ENCODE measurements around the gene HENMT1.
A peak's percentile ranks its signal among the peaks of the same experiment; 100 is the strongest.
"Not testable (repeated sequence)": the region's sequence is repeated elsewhere in the genome, so short reads cannot be mapped to it uniquely, and the experiment has no call there.

The HENMT1 gene

DNA sequence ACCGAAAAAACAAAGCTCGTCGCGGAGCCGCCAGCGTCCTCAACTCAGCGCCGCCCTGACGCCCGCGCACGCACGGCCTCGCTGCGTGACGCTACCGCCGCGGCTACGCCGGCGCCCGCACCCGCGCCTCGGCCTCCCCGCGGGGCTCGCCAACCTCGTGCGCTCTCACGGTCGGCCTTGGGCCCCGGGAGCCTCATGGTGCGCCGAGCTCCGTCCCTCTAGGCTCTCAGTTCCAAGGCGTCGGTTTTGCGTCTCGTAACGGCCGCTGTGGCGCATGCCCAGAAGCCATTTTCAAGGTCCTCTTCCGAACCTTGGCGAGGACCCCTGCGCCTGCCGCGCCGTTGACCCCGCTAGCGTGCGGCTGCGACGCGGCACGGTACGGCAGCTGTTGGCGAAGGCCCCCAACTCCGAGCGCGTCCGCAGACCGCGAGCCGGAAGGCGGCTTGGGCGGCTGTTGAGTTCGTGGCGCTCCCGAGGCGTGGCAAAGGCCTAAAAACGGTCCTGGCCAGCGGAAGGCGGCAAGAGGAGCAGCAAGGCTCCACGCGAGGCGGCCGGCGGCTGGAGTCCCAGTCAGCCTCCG lies at the start of gene HENMT1:
Gene HENMT1 (minus strand): TSS at position 64 of the 580 bp plus-strand sequence. CDS start 1,209 bp downstream, outside the sequence.
- peak; percentile 22 for DNase-seq

- no peak for DNase-seq
Measured at GRCh38 chr1:108708691-108709660, 48.1 kb upstream of the HENMT1 start.

DNA sequence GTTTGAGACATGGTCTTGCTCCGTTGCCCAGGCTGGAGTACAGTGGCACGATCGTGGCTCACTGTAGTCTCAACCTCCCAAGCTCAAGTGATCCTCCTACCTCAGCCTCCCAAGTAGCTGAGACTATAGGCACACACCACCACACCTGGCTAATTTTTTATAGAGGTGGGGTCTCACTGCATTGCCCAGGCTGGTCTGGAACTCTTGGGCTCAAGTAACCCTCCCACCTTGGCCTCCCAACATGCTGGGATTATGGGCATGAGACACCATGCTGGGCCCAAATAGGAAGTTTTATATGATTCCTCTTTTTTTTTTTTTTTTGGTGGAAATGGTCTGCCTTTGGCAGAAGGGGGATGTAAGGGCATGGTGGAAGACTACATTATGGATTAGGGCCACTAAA lies 45.8 kb upstream of the HENMT1 start:
- no peak for DNase-seq

GRCh38 chr1:108704496-108704895 lies 43.6 kb upstream of the HENMT1 start:
- DNase-seq: no peak

DNA sequence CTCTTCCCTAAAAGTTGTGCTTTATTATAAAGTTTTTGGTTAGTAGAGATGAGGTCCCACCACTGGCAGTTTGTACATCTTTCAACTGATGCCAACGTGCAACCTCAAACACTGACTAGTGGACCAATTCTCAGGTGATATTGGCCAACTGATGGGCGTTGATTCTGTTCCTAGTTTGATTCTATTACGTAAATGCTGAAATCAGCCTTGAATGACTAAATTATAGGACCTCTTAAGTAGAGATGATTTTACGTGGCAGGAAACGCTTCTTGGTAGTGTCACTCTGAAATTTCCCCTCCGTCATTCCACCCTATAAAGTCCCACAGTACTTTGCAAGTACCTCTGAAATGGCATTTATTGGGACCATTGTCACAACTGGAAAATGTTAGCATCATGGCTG lies 43.0 kb upstream of the HENMT1 start:
- no peak for DNase-seq

DNA sequence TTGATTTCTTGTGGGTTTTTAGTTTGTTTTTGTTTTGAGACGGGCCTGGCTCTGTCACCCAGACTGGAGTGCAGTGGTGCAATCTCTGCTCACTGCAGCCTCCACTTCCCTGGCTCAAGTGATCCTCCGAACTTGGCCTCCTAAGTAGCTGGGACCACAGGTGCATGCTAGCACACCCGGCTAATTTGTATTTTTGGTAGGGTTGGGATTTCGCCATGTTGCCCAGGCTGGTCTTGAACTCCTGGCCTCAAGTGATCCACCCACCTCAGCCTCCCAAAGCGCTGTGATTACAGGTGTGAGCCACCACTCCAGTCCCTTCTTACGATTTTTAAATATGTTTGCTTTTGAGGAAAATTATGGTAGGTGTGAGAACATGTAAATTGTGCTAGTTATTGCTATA lies 41.2 kb upstream of the HENMT1 start:
- not testable (repeated sequence) for DNase-seq

DNA sequence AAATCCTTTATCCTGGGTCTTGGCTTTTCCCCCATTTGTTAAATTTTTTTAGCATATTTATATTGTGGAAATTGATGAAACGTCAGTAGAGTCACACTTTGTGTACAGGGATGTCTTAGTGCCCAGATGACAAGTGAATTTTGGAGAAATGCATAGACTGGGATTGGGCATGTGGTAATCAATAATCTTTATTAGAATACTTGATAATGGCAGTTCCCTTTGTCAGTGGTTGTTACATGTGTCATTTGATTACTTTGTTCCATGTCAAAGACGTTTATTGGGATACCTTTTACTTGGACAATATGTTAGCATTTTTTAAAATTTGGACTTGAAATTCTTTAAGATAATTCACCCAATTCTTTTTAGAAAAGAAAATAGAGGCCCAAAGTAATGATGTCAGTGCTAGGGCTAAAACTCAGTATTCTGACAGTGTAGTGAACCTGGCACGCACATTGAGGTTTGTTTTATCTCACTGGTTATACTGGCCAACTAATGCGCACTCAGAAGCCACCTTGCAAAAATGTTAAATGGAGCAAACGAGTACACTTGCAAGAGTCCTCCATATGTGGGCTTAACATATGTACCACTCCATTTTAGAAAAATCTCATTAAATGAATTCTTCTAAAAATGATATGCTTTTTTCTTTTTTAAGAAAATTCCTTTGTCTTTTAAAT lies 40.4 kb upstream of the HENMT1 start:
- DNase-seq: no peak

- no peak for DNase-seq
Measured at GRCh38 chr1:108699375-108700332, 38.8 kb upstream of the HENMT1 start.

DNA sequence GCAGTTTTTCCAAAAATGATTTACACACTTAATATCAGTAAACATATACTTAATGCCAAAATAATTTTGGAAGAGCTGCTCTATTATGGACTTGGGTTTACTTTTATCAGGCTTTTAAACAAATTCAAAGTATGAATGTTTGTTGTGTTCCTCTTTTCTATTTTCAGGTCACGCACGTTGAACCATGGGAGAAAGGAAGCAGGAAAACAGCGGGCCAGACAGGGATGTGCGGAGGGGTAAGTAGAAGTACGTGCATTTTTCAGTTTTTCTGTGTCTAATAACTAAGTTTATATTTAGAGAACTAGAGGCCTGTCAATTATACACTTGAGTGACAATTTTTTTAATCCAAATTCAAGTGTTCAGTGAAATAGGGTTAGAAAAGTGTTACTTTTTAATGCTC lies 34.6 kb upstream of the HENMT1 start:
- no peak for DNase-seq

DNA sequence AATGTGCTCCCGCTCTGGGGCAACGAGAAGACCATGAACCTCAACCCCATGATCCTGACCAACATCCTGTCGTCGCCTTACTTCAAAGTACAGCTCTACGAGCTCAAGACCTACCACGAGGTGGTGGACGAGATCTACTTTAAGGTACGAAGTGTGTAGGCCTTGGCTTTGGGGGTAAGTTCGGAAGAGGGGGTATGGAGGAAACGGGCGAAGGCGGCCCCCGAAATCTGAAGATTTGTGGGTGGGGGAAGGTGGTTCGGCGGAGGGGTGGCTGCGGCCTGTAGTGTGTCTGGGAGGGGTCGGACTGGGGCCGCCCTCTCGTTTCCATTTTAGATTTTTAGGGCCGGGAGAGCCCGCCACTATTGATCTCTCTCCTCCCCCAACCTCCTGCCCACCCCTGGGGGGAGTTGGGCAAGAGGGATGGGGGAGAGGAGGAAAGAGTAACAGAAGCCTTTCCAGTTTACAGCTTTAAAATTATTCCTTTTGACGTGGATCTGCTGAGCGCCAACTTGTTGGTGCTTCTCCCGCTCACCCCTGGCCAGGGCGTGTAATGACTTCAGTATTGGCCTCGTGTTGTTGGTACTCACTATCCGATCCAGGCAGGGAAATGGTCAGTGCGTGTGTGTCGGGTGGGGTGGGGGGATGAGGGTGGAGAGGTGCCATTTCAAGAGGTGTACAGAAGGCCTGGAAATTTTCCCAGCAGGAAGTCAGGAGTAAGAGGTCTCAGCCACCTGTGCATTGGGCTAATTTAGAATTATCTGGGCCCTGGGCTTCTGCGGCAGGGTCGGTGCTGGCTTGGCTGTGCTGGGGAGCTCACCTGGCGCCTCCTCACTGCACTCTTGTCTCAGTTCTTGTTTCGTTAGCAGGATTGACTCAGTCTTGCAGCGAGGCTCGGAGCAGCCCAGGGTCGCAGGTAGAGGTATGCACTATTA lies 32.1 kb upstream of the HENMT1 start:
- DNase-seq: peak; percentile 46

- DNase-seq: peak; percentile 66
Measured at GRCh38 chr1:108691942-108692723, 31.2 kb upstream of the HENMT1 start, which contains the start of gene PRPF38B. PRPF38B (plus strand) TSS chr1:108692310; CDS start chr1:108692592, 282 bp downstream.

DNA sequence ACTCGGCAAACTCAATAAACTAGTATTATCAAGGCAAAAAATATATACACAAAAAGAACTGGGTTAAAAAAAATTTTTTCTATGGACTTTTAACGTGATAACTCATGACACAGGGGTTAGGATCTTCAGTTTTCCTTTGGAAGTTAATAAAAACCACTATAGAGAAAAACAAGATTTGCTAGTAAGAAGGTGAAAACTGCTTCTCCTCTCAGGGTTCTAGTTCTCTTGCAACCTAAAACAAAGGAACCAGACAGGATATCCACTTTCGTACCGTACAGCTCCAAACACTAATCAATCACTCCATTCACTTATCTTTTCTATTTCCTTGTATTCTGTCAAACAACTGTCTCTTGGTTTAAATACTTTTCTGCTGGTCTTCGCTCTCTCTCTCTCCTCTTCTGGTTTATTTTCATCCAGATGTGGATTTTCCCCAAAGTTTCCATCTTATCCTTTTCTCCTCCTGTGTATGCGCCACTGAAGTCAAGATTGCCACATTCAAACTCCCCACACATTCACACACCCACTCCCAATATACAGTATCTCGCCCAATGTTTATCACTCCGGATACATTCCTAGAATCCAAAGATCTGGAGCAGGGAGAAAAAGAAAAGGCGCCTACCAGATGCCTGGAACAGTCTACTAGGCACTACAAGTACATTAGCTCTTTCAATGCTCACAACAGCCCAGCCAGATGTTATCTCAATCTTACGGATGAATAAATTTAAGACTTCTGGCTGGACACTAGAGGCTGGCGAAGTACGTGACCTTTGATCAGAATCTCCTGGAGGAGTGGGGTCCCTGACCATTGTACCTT lies 30.4 kb upstream of the HENMT1 start:
- no peak for DNase-seq

DNA sequence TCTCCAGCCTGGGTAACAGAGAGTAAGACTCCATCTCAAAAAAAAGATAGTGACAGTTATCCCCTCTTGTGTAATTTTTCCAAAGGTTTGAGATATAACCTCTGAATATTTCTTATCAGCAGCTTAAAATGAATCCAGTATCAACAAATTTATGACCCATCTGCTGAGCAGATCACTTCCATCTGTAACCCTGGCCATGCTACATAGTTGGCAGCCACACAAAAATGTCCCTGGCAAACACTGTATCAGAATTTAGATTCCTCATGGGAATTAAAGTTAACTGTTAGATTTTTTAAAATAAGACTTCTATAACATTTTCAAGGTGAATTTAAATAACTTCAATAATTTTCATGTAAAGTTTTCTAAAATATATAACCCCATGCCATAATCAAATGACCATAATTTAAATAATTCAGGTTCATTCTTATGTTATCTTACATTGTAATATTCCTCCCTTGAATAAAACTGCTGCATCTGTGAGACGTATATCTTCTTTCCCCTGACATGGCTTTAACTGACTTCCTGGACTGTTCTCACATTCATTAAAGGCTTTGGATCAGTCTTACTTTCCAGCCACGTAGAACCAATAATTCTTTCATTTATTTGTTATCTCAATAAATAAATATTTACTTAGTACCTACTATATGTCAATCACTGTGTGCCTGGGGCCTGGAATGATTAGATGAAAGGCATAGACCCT lies 25.9 kb upstream of the HENMT1 start:
- no peak for DNase-seq

GRCh38 chr1:108685529-108685928 lies 24.6 kb upstream of the HENMT1 start:
- DNase-seq: no peak

DNA sequence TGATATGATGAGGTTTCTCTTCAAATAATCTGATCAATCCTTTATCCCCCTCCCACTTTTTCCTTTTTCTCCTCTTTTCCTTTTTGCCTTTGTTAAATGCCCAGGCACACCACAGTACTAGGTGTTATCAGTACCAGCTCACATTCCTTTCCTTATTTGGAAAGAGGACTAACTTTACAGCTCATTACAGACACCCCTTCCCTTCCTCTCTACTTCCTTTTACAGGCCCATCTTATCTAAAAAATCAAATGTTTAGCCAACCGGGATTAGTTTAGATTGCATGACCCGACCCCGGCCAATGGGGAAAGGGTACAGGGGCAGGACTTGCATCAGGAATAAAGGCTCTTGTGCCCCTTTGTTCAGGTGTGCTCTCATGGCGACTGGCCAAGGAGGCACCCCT lies 20.8 kb upstream of the HENMT1 start:
- not testable (repeated sequence) for DNase-seq

DNA sequence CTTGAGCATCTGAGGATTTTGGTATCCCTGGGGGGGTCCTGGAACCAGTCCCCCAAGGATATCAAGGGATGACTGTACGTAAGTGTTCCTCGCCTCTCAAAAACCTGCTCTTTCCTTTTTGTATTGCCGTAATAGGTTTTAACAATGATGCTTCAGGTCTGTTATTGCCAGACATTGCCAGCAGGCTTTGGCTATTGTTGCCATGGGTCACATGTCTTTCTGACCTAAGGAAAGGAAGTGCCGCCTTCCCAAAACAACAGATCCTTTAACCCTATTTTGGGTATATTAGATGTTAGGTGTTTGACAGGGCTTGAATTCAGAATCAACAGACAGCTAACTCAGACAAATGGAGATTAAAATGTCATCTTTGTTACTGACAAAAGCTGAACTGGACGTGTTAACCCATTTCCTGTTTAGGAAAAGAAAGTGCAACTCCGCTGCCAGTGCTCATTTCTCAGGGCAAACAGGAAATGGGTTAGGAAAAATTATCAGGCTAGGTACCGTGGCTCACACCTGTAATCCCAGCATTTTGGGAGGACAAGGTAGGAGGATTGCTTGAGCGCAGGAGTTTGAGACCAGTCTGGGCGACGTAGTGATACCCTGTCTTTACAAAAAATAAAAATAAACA lies 18.8 kb upstream of the HENMT1 start:
- no peak for DNase-seq

DNA sequence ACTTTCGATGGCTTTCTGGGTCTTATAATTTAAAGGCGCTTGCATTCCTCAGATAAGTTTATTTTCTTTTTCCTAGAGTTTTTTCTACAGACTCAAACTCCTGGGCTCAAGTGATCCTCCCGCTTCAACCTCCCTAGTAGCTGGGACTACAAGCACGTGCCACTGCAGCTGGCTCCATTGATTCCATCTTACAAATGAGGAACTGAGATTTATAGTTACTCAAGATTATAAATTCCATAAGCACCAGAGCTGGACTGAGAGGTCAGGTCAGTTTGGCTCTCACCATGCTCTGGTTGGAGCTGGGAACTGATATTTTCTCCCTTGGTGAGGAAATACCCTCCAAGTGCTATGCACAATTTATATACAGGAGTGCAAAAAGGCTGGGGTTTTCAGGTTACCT lies 17.8 kb upstream of the HENMT1 start:
- DNase-seq: no peak

GRCh38 chr1:108671143-108671542 lies 10.2 kb upstream of the HENMT1 start:
- no peak for DNase-seq
